Measurements from ENCODE around the gene INTS14. TPM values are rescaled to one million over a fixed set of nuclear protein-coding genes. Genes with fewer than 3 reads are reported as not detected.

Gene INTS14
- total RNA-seq, 1 experiment from 2014 or later, result 44.7 TPM

DNA sequence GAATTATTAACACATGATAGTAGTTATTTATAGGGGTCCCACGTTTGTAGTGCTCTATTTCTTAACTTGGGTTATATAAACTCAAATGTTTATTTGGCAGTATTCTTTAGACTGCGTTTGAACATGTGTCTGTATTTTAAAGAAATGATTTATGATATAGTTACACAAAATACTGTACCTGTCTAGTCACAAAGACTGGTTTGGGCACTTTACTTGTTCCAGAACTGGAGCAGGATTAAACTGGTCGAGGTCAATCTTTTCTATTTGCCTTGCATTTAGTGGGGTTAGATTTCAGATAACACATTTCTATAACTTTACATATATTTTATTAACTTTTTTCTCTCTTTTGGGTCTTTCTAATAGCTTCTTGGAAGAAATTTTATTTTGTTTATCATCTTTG lies 41.2 kb downstream of the INTS14 start:
- H3K4ac ChIP-seq (ENCODE audit: low read depth, low read length), result no peak overlapping the region
- no peak overlapping the region for H2AK5ac ChIP-seq (ENCODE audit: insufficient read length, low read length)
- H4K5ac ChIP-seq (ENCODE audit: insufficient read length, low read depth, low read length), result no peak overlapping the region
- H4K8ac ChIP-seq (replicated peaks; ENCODE audit: insufficient read length, low read depth, low read length), result no peak overlapping the region
- no peaks in the 10 kb centered on the region for H4K20me1 ChIP-seq (ENCODE audit: control insufficient read depth, insufficient read depth, insufficient read length)
- H3K4me1 ChIP-seq (ENCODE audit: insufficient read depth, low read length), result no peaks in the 10 kb centered on the region
- no peak overlapping the region for H2BK12ac ChIP-seq (ENCODE audit: insufficient read length, low read depth, low read length)
- peaks cover 60 to 88% (median 87%) of the 10 kb centered on the region in 3 experiments for H3K36me3 Mint-ChIP-seq (ENCODE audit: insufficient read depth in 1 of 3, low read depth in 3 of 3)
- peaks cover 4 to 7% of the 10 kb centered on the region in 2 experiments for H3K9me3 Mint-ChIP-seq
- no peak overlapping the region for H3K56ac ChIP-seq (ENCODE audit: insufficient read length, low read depth, low read length)
- no peak overlapping the region for H3K18ac ChIP-seq (ENCODE audit: insufficient read length, low read depth, low read length)
- H3K14ac ChIP-seq (ENCODE audit: insufficient read depth, low read length), result no peak overlapping the region
- no peaks in the 10 kb centered on the region for H3K23me2 ChIP-seq (ENCODE audit: insufficient read length, low read depth, low read length, poor library complexity, severe bottlenecking)
- no peak overlapping the region for H2BK20ac ChIP-seq (ENCODE audit: low read depth, low read length, poor library complexity, severe bottlenecking)
- H3K27ac Mint-ChIP-seq, result no peak overlapping the region
- H3K9me3 ChIP-seq (ENCODE audit: control insufficient read depth, low read depth, low read length), result no peaks in the 10 kb centered on the region
- no peak overlapping the region for H2BK5ac ChIP-seq (ENCODE audit: insufficient read length, low read length)
- WGBS (ENCODE audit: extremely low coverage, insufficient read length, low lambda C conversion rate), result no CpG with 5 or more reads among the region's 3 CpGs
- no peaks in the 10 kb centered on the region for H3K79me1 ChIP-seq (ENCODE audit: insufficient read depth, low read depth, low read length, poor library complexity, severe bottlenecking)
- no peak for DNase-seq
- no peaks in the 10 kb centered on the region for H3K4me1 Mint-ChIP-seq
- no peaks in the 10 kb centered on the region for H3K27me3 ChIP-seq (ENCODE audit: insufficient read depth, low read length)
- no peak overlapping the region for H3K23ac ChIP-seq (ENCODE audit: insufficient read length, low read depth, low read length)
- no peaks in the 10 kb centered on the region for H3K27me3 Mint-ChIP-seq (ENCODE audit: low read depth)
- H4K91ac ChIP-seq (ENCODE audit: insufficient read length, low read depth, low read length), result no peak overlapping the region
- H2BK120ac ChIP-seq (ENCODE audit: low read depth, low read length, poor library complexity, severe bottlenecking), result no peak overlapping the region
- no peak overlapping the region for H3K4me2 ChIP-seq (ENCODE audit: insufficient read depth, insufficient read length, low read length)
- H3K79me2 ChIP-seq (ENCODE audit: insufficient read depth, low read length), result no peaks in the 10 kb centered on the region
- TF ChIP-seq, protein P1, sequence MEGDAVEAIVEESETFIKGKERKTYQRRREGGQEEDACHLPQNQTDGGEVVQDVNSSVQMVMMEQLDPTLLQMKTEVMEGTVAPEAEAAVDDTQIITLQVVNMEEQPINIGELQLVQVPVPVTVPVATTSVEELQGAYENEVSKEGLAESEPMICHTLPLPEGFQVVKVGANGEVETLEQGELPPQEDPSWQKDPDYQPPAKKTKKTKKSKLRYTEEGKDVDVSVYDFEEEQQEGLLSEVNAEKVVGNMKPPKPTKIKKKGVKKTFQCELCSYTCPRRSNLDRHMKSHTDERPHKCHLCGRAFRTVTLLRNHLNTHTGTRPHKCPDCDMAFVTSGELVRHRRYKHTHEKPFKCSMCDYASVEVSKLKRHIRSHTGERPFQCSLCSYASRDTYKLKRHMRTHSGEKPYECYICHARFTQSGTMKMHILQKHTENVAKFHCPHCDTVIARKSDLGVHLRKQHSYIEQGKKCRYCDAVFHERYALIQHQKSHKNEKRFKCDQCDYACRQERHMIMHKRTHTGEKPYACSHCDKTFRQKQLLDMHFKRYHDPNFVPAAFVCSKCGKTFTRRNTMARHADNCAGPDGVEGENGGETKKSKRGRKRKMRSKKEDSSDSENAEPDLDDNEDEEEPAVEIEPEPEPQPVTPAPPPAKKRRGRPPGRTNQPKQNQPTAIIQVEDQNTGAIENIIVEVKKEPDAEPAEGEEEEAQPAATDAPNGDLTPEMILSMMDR (conservative IDR thresholded peaks at IDR 0.05), result no peak
- no peak overlapping the region for H3K27ac ChIP-seq (ENCODE audit: insufficient read length, low read depth, low read length)
- H3K4me3 Mint-ChIP-seq, result no peak overlapping the region
- H3T11ph ChIP-seq (ENCODE audit: low read length), result no peak overlapping the region
- no peak overlapping the region for H3K9ac ChIP-seq (ENCODE audit: extremely low read depth, insufficient read length, low read length)
- no peak overlapping the region for H2BK15ac ChIP-seq (ENCODE audit: low read depth, low read length)
- H2AFZ ChIP-seq (ENCODE audit: low read length), result no peak overlapping the region
